Keratinocyte (primary cell): ENCODE results near the gene PRKCD. TPM values are rescaled to one million over a fixed set of nuclear protein-coding genes. Genes with fewer than 3 reads are reported as not detected.

Source experiments
- DNase-seq: peaks from one replicate; pipeline ENCODE4 v3.0.0-alpha.2; 2011; ENCODE audit warnings: low read depth, missing footprints, low spot score
- FAIRE-seq: peaks from 2 replicates; lab custom pipeline; 2011; peaks lifted over from hg19 to GRCh38; lab: Jason Lieb, UNC
- H2AFZ ChIP-seq: 2 replicates; pipeline ENCODE4 v1.6.0; 2012; ENCODE audit warnings: low read length, control low read depth, inconsistent platforms; ENCODE audit not compliant: control insufficient read depth
- H3K27ac ChIP-seq: 2 replicates; pipeline ENCODE4 v1.5.1; 2011; ENCODE audit warnings: low read length; ENCODE audit not compliant: control insufficient read depth, insufficient read depth
- H3K27me3 ChIP-seq: 3 replicates; pipeline ENCODE4 v1.6.0; 2011; ENCODE audit warnings: low read length; ENCODE audit not compliant: control insufficient read depth, insufficient read depth; ENCODE audit errors: extremely low read depth
- H3K36me3 ChIP-seq, 2 experiments: 2 replicates in 1 of 2; 3 replicates in 1 of 2; pipeline ENCODE4 v1.5.1; 2011; ENCODE audit warnings: low read length in 2 of 2, mild to moderate bottlenecking in 1 of 2; ENCODE audit not compliant: control insufficient read depth in 2 of 2, insufficient read depth in 2 of 2; ENCODE audit errors: extremely low read depth in 1 of 2
- H3K4me1 ChIP-seq: 3 replicates; pipeline ENCODE4 v1.5.1; 2011; ENCODE audit warnings: low read length; ENCODE audit not compliant: control insufficient read depth, insufficient read depth; ENCODE audit errors: extremely low read depth
- H3K4me2 ChIP-seq: 3 replicates; pipeline ENCODE4 v1.6.0; 2011; ENCODE audit warnings: low read depth, low read length; ENCODE audit not compliant: control insufficient read depth, insufficient read depth; ENCODE audit errors: extremely low read depth
- H3K4me3 ChIP-seq, 3 experiments: fragments of 200-600 bp in 1 of 3; sonication (generic) in 1 of 3; 2 replicates in 2 of 3; 3 replicates in 1 of 3; pipeline ENCODE4 v1.5.1; 2011 to 2016; ENCODE audit warnings: low read length in 3 of 3, mild to moderate bottlenecking in 3 of 3, control low read depth in 2 of 3, inconsistent platforms in 1 of 3, low read depth in 1 of 3, mixed read lengths in 1 of 3, mixed run types in 1 of 3, moderate library complexity in 1 of 3; ENCODE audit not compliant: control insufficient read depth in 2 of 3, insufficient read depth in 2 of 3; ENCODE audit errors: extremely low read depth in 1 of 3
- H3K79me2 ChIP-seq: 2 replicates; pipeline ENCODE4 v1.6.0; 2012; ENCODE audit warnings: low read length; ENCODE audit not compliant: control insufficient read depth, insufficient read depth
- H3K9ac ChIP-seq: 3 replicates; pipeline ENCODE4 v1.6.0; 2011; ENCODE audit warnings: low read length; ENCODE audit not compliant: control insufficient read depth, insufficient read depth; ENCODE audit errors: extremely low read depth
- H3K9me1 ChIP-seq: 3 replicates; pipeline ENCODE4 v1.6.0; 2011; ENCODE audit warnings: low read length; ENCODE audit not compliant: control insufficient read depth, insufficient read depth; ENCODE audit errors: extremely low read depth
- H3K9me3 ChIP-seq: 2 replicates; pipeline ENCODE4 v1.5.1; 2012; ENCODE audit warnings: low read depth, low read length; ENCODE audit not compliant: control insufficient read depth
- H4K20me1 ChIP-seq: 3 replicates; pipeline ENCODE4 v1.6.0; 2011; ENCODE audit warnings: low read length; ENCODE audit not compliant: control insufficient read depth, insufficient read depth; ENCODE audit errors: extremely low read depth
- EZH2 ChIP-seq: IDR thresholded peaks from one replicate; pipeline ENCODE4 v1.6.1; 2012; ENCODE audit warnings: inconsistent platforms, mild to moderate bottlenecking, low read length, moderate library complexity
- dilution Hi-C: fragments of 300-500 bp; cut with MboI; formaldehyde crosslinking; loops from one replicate; pipeline ENCODE4 v1.7.0; 2020; ENCODE audit warnings: low sequenced_read_pairs; ENCODE audit not compliant: extremely low pct_ligation_motif_present
- polyA plus RNA-seq, 5 experiments: library from polyadenylated mRNA; depleted of rRNA in 3 of 5; stranded (reverse) in 3 of 5; stranded (forward) in 1 of 5; unstranded in 1 of 5; fragments of >200 nt; gene quantifications; 1 replicate in 1 of 5; 2 replicates in 3 of 5; 3 replicates in 1 of 5; pipeline versions ENCODE4 v1.2.1 to v1.2.3, GENCODE V29; 2011 to 2012; ENCODE audit warnings: missing spikeins in 2 of 5, low read depth in 1 of 5, low replicate concordance in 1 of 5
- TF ChIP-seq, protein P1 (sequence below), 3 experiments: IDR thresholded peaks in 1 of 3; conservative IDR thresholded peaks in 1 of 3; optimal IDR thresholded peaks in 1 of 3; 2 replicates in 2 of 3; 3 replicates in 1 of 3; pipeline versions ENCODE3 to v1.5.1; 2011; ENCODE audit warnings: low read length in 3 of 3, mild to moderate bottlenecking in 3 of 3, moderate library complexity in 2 of 3, control low read depth in 1 of 3, inconsistent platforms in 1 of 3; ENCODE audit not compliant: insufficient read depth in 2 of 3; ENCODE audit errors: extremely low read depth in 1 of 3

Gene PRKCD
- polyA plus RNA-seq, 1 donor (not counting 4 experiments of a cell fraction or from before 2014, with no cell fraction given), result 25.1 TPM

DNA sequence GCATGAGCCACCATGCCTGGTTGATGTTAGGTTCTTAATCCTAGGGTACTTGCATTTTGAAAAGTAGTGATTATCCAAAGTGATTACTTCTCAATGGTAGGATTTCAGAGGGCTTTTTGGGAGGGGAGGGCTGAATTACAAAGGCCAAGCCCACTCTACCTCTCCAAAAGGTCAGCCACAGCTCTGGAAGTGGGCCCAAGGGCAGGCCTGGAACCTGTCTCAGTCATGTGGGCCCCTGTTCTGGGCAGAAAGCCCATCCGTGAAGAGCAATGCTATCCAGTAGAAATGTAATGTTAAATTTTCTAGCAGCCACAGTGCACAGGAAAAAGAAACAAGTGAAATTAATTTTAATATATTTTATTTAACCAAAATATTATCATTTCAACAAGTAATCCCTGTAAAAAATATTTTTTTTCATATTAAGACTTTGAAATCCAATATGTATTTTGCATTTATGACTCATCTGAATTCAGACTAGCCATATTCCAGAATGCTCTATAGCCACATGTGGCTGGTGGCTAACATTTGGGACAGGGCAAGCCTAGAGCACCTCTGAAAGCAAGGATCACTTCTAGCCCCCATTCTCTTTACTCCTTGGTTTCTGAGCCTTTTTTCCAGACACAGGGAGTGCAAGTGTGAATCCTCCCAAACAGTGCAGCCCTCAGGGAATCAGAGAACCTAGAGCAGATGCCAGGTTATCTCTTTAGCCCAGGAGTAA, 47.6 kb upstream of the PRKCD start:
- TF ChIP-seq, protein P1, sequence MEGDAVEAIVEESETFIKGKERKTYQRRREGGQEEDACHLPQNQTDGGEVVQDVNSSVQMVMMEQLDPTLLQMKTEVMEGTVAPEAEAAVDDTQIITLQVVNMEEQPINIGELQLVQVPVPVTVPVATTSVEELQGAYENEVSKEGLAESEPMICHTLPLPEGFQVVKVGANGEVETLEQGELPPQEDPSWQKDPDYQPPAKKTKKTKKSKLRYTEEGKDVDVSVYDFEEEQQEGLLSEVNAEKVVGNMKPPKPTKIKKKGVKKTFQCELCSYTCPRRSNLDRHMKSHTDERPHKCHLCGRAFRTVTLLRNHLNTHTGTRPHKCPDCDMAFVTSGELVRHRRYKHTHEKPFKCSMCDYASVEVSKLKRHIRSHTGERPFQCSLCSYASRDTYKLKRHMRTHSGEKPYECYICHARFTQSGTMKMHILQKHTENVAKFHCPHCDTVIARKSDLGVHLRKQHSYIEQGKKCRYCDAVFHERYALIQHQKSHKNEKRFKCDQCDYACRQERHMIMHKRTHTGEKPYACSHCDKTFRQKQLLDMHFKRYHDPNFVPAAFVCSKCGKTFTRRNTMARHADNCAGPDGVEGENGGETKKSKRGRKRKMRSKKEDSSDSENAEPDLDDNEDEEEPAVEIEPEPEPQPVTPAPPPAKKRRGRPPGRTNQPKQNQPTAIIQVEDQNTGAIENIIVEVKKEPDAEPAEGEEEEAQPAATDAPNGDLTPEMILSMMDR (optimal IDR thresholded peaks at IDR 0.05 in 1 of 3, IDR thresholded peaks at IDR 0.05 in 1 of 3, conservative IDR thresholded peaks at IDR 0.05 in 1 of 3; ENCODE audit: extremely low read depth in 1 of 3, insufficient read depth in 2 of 3, low read length in 3 of 3), result no peak
- TF ChIP-seq EZH2, result no peak
- peaks cover 38% of the 10 kb centered on the region for H3K4me1 ChIP-seq
- dilution Hi-C loops, result no loop called here

DNA sequence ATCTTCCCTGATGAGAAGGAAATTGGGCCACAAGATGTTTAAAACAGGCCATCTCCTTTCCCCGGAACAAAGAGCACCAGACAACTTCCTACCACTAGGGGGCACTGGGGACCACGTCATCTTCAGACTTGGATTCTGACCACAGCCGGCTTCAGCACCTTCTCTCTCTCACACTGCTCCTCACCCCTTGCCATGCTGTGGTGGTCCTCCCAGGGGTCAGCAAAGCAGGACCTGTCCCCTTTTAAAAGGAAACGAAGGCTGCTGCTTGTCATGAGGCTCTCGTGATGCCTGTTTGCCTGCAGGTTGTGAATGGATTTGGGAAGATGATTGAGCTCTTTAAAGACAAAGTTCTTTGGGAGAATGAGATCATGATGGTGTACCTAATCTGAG, 47.0 kb upstream of the PRKCD start:
- Histone ChIP-seq H3K4me2 (peak overlapping the region; percentile 30), H2AFZ (no peak overlapping the region), H3K4me3 (no peak overlapping the region), H3K36me3 (peaks cover 16 to 22% of the 10 kb centered on the region in 2 experiments), H3K4me1 (peaks cover 33% of the 10 kb centered on the region), H3K79me2 (no peaks in the 10 kb centered on the region), H3K27ac (peak overlapping the region; percentile 5), H3K27me3 (no peaks in the 10 kb centered on the region), H3K9me1 (no peaks in the 10 kb centered on the region), H3K9ac (no peak overlapping the region), H3K9me3 (no peaks in the 10 kb centered on the region), H4K20me1 (peaks cover under 1% of the 10 kb centered on the region)
- FAIRE-seq (peak; percentile 71), DNase-seq (no peak)
- TF ChIP-seq EZH2, result no peak
- TF ChIP-seq, protein P1 (optimal IDR thresholded peaks at IDR 0.05 in 1 of 3, IDR thresholded peaks at IDR 0.05 in 1 of 3, conservative IDR thresholded peaks at IDR 0.05 in 1 of 3; ENCODE audit: extremely low read depth in 1 of 3, insufficient read depth in 2 of 3, low read length in 3 of 3), result peak; percentile 92 to 98 (median 93)
- dilution Hi-C loops, result no loop called here

More for the DNA sequence above, 47.6 kb upstream of the PRKCD start:
- H3K9ac ChIP-seq, result no peak overlapping the region
- no peaks in the 10 kb centered on the region for H3K27me3 ChIP-seq
- H3K36me3 ChIP-seq, result peaks cover 14 to 20% of the 10 kb centered on the region in 2 experiments
- H3K4me2 ChIP-seq, result no peak overlapping the region
- no peak for FAIRE-seq
- peaks cover 2% of the 10 kb centered on the region for H4K20me1 ChIP-seq
- H3K9me3 ChIP-seq, result no peaks in the 10 kb centered on the region
- H3K27ac ChIP-seq, result no peak overlapping the region
- no peak for DNase-seq
- no peak overlapping the region for H3K4me3 ChIP-seq
- no peaks in the 10 kb centered on the region for H3K79me2 ChIP-seq
- H2AFZ ChIP-seq, result no peak overlapping the region
- H3K9me1 ChIP-seq, result no peaks in the 10 kb centered on the region
